Fibroblast of pulmonary artery (primary cell): ENCODE results near the gene SLCO4C1.

Experiments
- DNase-seq: peaks from one replicate; pipeline ENCODE4 v3.0.0-alpha.2; 2010; ENCODE audit warnings: low read depth
- H3K4me3 ChIP-seq: replicated peaks from 2 replicates; pipeline ENCODE4 v1.5.1; 2011; ENCODE audit warnings: low read depth, mild to moderate bottlenecking, control low read depth, low read length, moderate library complexity
- TF ChIP-seq, protein P1 (sequence below): IDR thresholded peaks from 2 replicates; pipeline ENCODE4 v1.5.1; 2011; ENCODE audit warnings: mild to moderate bottlenecking, control low read depth, low read length, inconsistent platforms; ENCODE audit errors: missing control alignments

The SLCO4C1 gene

DNA sequence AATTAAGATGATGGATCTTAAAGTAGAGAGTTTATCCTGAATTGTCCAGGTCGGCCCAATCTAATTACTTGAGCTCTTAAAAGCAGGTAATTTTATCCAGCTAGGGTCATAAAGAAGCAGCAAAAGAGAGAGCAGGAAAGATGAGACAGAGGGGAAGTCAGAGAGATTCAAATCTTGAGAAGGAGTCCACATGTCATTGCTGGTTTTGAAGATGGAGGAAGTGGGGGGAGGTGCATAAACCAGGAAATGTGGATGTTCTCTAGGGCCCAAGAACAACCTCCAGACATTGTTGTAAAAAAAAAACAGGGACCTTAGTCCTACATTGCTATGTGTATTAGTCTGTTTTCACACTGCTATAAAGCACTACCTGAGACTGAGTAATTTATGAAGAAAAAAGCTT lies 66.4 kb downstream of the SLCO4C1 start:
- DNase-seq, result no peak
- TF ChIP-seq, protein P1, sequence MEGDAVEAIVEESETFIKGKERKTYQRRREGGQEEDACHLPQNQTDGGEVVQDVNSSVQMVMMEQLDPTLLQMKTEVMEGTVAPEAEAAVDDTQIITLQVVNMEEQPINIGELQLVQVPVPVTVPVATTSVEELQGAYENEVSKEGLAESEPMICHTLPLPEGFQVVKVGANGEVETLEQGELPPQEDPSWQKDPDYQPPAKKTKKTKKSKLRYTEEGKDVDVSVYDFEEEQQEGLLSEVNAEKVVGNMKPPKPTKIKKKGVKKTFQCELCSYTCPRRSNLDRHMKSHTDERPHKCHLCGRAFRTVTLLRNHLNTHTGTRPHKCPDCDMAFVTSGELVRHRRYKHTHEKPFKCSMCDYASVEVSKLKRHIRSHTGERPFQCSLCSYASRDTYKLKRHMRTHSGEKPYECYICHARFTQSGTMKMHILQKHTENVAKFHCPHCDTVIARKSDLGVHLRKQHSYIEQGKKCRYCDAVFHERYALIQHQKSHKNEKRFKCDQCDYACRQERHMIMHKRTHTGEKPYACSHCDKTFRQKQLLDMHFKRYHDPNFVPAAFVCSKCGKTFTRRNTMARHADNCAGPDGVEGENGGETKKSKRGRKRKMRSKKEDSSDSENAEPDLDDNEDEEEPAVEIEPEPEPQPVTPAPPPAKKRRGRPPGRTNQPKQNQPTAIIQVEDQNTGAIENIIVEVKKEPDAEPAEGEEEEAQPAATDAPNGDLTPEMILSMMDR, result no peak
- H3K4me3 ChIP-seq, result no peak overlapping the region

GRCh38 chr5:102226321-102226720 lies 69.8 kb downstream of the SLCO4C1 start:
- no peak overlapping the region for H3K4me3 ChIP-seq
- DNase-seq, result no peak
- TF ChIP-seq, protein P1, result no peak

GRCh38 chr5:102223542-102224477 lies 72.3 kb downstream of the SLCO4C1 start:
- DNase-seq, result peak; percentile 44
- no peak overlapping the region for H3K4me3 ChIP-seq
- TF ChIP-seq, protein P1, result peak; percentile 52

DNA sequence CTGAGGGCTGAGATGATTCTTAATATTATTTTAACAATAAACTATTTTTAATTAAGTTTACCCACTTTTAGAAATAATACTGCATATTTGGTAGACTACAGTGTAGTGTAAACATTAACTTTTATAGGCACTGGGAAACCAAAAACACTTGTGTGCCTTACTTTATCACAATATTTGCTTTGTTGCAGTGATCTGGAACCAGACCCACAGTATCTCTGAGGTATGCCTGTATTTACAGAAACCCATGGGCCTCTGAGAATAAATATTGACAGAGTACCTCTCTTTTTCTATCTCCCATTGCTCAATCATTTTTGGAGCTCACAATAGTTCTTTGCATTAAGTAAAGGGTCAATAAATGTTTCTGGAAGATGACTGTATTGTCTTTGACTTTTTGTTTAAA lies 73.3 kb downstream of the SLCO4C1 start:
- DNase-seq, result no peak
- TF ChIP-seq, protein P1, result no peak
- no peak overlapping the region for H3K4me3 ChIP-seq

- DNase-seq, result no peak
- TF ChIP-seq, protein P1, result no peak
- H3K4me3 ChIP-seq, result no peak overlapping the region
These were observed 74.1 kb downstream of the SLCO4C1 start for GRCh38 chr5:102221949-102222348.

- no peak overlapping the region for H3K4me3 ChIP-seq
- TF ChIP-seq, protein P1, result no peak
- no peak for DNase-seq
These were observed 77.9 kb downstream of the SLCO4C1 start for GRCh38 chr5:102218159-102218558.
